Esophagus squamous epithelium (tissue), 4 donors: ENCODE results near the gene CEACAM8.

Source experiments
- POLR2A ChIP-seq, 4 donors: fragments of 450-650 bp; IDR thresholded peaks; one replicate each; pipeline ENCODE4 v1.6.1; 2017; ENCODE audit warnings: antibody characterized with exemption in 4 of 4, mild to moderate bottlenecking in 4 of 4, moderate library complexity in 3 of 4
- TF ChIP-seq, protein P1 (sequence below), 6 experiments: fragments of 450-650 bp in 4 of 6; fragments of 200-600 bp in 2 of 6; sonication (generic) in 2 of 6; IDR thresholded peaks; one replicate each; pipeline ENCODE4 v1.5.1; 2016 to 2019; ENCODE audit warnings: antibody characterized with exemption in 6 of 6, mild to moderate bottlenecking in 4 of 6, moderate library complexity in 4 of 6

DNA sequence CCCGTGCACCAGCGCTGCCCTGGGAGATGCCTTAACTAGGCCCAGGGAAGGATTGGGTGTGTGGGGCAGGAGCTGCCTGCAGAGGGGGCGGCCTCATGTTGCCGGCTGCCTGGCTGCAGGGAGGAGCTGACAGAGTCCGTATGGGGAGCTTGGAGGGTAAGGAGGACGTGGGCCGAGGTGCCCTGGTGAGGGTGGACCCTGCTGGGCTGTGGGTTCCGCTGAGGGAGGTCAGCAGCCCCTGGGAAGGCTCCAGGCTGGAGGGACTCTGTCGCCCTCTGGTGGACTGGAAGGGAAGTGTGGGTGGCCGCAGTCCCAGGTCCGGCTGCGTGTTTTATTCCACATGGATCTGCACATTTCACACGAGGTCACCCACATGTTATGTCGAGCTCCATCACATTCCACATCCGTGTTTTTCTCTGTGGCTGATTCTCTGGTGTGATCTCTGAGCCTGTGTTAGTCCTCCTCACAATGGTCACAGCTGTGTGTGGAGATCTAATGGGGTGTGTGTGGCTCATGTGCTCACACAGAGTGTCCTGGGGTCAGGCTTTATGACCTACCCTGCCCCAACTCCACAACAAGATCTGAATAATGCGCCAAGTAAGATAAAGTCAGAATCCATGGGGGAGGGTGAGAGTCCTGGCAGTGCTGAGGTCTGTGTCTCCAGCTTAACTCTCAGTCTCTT is 1.8 kb upstream of the CEACAM8 start:
- no peak for TF ChIP-seq POLR2A (IDR thresholded peaks at IDR 0.05)
- TF ChIP-seq, protein P1, sequence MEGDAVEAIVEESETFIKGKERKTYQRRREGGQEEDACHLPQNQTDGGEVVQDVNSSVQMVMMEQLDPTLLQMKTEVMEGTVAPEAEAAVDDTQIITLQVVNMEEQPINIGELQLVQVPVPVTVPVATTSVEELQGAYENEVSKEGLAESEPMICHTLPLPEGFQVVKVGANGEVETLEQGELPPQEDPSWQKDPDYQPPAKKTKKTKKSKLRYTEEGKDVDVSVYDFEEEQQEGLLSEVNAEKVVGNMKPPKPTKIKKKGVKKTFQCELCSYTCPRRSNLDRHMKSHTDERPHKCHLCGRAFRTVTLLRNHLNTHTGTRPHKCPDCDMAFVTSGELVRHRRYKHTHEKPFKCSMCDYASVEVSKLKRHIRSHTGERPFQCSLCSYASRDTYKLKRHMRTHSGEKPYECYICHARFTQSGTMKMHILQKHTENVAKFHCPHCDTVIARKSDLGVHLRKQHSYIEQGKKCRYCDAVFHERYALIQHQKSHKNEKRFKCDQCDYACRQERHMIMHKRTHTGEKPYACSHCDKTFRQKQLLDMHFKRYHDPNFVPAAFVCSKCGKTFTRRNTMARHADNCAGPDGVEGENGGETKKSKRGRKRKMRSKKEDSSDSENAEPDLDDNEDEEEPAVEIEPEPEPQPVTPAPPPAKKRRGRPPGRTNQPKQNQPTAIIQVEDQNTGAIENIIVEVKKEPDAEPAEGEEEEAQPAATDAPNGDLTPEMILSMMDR (IDR thresholded peaks at IDR 0.05), result peak; percentile 73 to 90 (median 80)
